HG03039 (cell line): ENCODE data around the gene TP73.
"Not testable (repeated sequence)": the region's sequence is repeated elsewhere in the genome, so short reads cannot be mapped to it uniquely, and the experiment has no call there.

Experiments
- ATAC-seq: cut with Tn5 transposase; IDR thresholded peaks from one replicate; pipeline ENCODE4 v1.9.1; 2021; ENCODE audit warnings: mild to moderate bottlenecking, moderate library complexity; ENCODE audit not compliant: unreplicated experiment

TP73 gene

DNA sequence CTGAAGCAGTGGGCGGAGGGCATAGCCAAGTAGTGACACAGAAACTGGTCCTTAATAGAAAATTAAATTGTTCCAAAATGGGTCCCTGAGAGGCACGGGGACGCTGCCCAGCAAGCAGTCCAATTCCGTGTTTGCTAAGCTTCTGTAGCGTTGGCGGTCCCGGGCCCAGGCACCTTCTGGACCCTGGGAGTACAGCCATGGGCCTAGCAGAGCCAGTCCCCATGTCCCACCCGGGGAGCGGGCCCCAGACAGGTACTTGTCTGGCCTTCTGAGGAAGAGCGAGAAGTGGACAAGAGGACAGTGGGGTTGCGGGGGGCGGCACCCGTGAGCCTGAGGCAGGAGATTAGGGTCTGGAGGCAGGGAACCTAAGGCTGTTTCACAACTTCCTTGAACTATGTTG is 88.4 kb downstream of the TP73 start:
- ATAC-seq, result no peak

DNA sequence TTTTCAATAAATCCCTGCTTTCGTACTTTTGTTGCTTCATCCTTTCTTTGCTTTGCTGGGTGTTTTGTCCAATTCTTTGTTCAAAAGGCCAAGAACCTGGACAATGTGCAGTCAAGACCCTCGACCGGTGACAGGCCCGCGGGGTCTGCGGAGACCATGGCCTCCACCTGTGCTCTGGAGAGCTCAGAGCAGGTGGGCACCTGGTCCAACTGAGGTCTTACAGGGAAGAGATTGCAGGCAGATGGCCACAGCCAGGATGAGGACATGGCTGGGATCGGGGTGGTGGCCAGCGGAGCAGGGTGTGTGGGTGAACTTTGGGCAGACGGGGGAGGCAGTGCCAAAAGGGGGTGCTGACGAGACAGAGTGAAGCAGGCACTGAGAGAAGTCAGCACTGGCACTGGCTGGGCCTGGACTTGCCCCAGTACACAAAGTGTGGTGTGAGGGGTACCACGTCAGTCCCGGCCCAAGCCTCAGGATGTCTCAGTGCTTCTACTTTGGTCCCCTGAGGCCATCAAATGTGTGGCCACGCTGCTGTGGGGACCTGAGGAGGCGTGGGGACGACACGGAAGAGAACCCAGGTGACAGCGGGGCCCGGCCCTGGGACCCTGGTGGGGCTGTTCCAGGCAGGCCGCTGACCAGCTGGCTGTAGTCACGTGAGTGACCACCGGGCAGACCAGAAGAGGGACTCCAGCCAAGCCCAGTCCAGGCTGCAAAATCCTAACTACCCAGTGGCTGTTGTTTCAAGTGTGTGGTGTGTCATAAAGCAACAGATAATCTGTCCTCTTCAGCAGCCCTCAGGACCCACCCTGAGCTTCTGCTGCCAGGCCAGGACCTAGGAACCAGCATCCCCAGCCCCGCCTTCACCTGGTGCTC is 89.5 kb downstream of the TP73 start:
- ATAC-seq, result no peak

DNA sequence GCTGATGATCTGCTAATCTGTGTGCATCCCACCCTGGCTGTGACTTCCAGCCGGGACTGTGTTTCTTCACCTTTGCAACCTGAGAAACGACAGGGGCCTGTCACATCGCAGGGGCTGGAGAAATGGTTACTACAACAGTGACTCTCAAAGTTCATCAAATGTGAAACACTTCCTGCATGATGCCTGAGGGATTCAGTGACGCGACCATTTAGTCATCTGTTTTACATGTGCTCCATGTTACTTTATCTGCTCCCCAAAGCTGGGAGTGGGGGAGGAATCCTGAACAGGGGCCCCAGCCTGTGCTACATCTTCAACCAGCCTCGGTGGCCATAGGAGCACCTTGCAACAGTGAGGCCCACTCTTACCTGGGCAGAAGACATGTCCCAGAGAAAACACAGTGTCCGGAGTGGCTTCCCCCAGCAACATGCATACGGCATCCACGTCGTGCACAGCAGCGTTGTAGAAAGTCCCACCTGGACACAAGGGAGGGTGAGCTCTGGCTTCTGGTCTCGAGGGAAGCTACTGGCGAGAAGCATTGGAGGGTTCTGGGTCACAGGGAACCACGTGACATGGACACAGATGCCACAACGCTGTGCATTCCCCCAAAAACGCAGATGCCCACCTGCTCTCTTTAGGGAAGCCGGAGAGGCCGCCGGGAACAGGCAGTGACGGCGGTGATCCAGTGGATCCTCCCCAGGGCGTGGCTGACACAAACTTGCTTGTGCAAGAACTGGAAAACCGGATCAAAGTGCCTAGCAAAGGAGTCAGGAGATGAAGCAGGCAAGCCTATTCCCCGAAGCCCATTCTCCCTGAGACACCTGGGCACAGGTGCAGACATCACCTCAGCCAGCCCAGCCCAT is 90.4 kb downstream of the TP73 start:
- ATAC-seq, result no peak

DNA sequence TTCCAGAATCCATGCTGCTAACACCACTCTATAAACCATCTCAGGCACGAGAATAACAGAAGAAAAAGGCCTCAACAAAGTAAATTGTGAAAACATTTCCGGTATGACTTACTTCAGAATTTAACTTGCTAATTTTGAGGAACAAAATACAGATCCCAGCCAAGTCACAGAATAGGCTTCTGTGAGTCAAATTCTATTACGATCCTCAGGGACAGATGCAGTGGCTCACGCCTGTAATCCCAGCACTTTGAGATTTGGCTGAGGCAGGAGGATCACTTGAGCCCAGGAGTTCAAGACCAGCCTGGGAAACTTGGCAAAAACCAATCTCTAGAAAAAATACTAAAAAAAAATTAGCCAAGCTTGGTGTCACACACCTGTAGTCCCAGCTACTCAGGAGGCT is 91.1 kb downstream of the TP73 start:
- ATAC-seq, result no peak

DNA sequence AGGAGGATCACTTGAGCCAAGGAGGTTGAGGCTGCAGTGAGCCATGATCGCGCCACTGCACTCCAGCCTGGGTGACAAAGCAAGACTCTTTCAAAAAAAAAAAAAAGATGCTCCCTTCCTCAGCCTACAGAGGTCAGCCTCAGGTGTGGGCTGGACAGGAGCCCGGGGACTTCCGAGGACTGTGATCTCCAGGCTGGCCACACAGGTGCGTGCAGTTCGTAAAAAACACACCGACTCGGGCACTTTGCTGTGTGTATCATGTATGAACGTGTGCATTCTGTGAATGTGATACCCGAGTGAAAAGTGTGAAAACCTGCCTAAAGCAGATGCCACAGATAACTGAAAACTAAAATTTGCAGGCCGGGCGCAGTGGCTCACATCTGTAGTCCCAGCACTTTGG is 91.5 kb downstream of the TP73 start:
- ATAC-seq, result no peak

DNA sequence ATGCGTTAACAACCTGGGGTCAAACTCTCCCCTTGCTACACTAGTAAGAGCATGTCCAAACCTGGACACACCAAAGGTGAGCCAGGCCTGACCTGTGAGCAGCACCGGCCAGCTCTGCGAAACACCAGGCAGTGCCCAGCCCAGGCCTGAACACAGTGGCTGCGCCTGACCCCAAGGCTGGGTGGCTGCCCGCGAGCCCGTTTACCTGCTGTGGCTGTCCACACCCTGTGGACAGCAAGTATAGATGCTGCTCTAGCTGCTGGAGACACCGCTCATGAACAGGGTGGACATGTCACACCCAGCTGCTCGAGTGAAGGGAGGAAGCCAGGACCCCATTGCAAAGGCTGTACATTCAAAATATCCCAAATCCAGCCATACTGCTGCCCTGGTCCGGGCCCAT is 92.3 kb downstream of the TP73 start:
- no peak for ATAC-seq

DNA sequence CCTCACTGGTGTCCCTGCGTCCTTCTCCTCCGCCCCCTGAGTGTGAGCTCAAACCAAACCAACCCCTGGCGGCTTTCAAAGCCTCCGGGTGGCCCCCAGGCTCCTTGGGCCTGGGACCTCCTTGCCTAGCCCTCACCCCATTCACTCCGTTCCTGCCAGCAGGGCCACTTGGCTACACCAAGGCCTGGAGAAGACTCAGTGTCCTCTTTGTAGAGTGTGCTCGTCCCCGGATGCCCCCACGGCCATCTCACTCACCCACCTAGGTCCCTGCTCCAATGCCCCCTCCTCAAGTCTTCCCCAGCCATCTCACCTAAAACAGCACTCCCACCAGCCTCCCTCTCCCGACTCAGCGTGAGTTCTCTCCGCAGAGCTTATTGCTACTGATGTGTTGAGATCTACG is 92.8 kb downstream of the TP73 start:
- no peak for ATAC-seq

DNA sequence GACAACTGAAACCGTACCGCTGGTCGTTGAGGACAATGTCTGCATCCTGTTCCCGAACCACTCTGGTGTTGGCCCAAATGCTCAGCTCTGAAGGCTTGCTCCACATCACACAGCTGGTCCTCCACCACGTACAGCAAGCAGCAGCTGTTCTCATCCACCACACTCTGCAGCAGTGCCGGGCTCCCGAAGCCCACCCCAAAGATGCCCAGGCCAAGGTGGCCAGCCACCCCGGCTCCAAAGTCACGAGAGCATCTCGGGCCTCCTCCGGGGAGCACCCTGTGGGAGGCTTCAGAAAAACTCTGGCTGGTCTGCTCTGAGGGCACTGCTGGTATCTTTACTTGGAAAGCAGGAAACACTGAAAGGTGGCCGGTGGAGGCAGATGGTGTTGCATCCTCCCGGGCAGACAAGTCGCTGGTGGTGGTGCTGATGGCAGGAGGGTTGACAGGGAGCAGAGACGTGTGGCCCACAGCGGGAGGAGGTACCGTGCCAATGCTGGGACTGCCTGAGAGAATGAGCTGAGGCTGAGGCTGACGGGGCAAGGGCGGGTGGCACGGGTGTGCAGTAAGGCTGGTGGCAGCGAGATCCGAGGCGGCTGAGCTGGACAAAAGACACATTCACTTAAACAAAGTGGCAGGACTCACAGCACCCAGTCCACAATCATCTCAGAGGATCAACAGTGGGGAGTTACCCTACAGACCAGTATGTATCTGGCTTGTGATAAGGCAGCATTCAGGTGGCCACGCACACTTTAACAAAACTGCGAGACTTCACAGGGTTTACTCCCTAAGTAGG is 93.5 kb downstream of the TP73 start:
- no peak for ATAC-seq

DNA sequence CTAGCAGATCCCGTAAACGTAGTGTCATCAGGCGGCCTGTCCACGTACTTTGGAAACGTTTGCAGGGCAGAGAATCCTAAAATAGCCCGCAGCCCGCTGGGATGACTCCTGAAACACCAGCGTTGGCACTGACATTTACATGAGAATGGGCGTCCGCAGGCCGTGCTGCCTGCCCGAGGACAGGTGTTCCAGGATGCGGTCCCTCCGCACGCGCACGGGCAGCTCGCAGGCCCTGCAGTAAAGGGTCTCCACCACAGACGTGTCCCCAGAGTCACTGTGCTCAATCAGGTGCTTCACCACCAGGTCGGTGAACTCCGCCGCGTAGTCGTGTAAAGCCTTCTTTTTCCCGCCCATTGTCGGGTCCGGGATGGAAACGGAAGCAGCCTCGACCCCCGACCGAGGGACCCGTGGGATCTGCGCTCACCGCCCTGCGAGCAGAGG is 94.1 kb downstream of the TP73 start:
- no peak for ATAC-seq

DNA sequence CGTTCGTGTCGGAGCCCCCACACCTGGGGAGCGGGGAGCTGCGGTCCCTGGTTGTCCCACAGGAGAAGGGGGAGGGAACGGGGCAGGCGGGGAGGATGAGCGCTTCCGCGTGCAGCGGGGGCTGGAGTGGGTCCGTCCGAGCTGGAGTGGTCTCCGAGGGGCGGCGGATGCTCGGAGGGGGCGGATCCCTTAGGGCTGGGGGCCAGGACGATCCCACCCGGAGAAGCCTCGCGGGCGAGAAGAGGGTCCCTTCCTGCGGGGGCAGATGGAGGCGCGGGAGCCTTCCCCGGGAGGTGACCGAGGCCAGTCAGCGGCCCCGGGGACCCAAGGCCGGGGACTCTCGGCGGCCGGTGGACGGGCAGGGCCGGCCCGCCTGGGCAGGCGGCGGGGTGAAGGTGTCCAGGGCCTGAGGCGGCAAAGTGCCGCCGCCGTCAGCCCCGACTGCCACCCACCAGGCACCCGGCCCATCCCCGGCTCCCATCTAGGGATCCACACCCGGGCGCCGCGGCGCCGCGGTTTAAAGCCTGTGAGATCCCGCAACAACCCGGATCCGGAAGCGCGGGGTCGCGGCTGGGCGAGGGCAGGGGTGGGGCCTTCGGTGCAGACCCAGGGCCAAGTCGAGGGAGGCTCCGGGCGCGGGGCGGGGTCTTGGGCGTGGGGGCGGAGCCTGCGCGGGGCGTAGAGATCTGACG is 94.7 kb downstream of the TP73 start:
- ATAC-seq, result no peak

DNA sequence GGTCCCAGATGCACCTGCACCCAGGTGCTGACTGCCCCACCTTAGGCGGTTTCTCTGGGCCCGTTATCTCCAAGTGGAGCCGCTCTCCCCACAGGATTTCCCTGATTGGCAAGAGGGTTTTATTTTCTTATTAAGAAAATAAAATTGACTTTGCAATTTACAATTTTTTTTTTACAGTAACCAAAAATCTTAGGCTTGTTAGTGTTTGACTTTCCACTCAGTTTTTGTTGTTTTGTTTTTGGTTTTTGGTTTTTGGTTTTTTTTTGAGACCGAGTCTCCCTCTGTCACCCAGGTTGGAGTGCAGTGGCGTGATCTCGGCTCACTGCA is 95.2 kb downstream of the TP73 start:
- ATAC-seq, result no peak

DNA sequence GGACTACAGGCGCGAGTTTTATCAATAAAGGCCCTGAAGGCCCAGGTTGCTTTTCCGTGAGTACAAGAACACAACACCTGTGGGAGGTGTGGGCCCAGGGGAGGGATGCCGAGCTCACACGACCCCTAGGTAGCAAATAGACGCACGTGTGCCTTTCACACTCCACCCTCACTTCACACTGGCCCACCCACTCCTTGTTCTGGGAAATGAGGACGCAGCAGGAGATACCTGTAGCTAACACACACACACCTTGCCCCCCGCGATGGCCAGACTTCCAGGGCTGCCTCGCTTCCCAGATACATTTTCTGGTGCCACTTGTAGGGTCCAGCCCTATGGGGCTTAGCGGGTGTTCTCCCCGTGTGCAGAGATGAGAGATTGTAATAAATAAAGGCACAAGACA is 95.6 kb downstream of the TP73 start:
- ATAC-seq, result no peak

DNA sequence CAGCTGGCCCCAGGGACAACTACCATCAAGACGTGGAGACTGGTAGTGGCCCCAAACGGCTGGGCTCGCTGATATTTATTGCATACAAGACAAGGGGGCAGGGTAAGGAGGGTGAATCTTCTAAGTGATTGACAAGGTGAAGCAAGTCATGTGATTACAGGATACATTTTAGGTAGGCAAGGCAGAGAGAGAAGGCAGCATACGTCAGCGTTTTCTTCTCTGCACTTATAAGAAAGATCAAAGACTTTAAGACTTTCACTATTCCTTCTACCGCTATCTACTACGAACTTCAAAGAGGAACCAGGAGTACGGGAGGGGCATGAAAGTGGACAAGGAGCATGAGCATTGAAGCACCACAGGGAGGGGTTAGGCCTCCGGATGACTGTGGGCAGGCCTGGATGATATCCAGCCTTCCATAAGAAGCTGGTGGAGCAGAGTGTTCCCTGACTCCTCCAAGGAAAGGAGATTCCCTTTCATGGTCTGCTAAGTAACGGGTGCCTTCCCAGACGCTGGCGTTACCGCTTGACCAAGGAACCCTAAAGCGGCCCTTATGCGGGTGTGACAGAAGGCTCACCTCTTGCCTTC is 96.1 kb downstream of the TP73 start:
- ATAC-seq, result not testable (repeated sequence)

DNA sequence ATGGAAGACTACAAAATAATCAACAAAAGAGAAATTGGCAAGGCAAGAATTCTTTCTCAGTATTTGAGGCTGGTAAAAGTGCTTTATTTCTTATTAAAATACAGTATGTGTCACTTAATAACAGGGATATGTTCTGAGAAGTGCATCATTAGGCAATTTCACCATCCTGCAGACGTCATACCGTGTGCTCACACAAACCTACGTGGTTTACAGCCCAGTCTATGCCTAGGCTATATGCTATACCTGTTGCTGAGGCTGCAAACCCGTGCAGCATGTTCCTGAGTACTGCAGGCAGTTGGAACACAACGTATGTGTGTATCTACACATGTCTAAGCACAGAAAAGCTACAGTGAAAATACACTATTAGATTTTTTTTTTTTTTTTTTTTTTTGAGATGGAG is 97.2 kb downstream of the TP73 start:
- ATAC-seq, result no peak

DNA sequence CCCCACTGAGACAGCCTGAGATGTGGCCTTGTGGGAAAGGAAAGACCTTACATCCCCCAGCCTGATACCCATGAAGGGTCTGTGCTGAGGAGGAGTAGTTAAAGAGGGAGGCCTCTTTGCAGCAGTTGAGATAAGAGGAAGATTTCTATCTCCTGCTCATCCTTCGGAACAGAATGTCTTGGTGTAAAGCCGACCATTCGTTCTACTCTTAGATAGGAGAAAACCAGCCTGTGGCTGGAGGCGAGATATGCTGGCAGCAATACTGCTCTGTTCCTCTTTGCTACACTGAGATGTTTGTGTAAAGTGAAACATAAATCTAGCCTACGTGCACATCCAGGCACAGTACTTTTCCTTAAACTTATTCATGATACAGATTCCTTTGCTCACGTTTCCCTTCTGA is 98.4 kb downstream of the TP73 start:
- no peak for ATAC-seq

DNA sequence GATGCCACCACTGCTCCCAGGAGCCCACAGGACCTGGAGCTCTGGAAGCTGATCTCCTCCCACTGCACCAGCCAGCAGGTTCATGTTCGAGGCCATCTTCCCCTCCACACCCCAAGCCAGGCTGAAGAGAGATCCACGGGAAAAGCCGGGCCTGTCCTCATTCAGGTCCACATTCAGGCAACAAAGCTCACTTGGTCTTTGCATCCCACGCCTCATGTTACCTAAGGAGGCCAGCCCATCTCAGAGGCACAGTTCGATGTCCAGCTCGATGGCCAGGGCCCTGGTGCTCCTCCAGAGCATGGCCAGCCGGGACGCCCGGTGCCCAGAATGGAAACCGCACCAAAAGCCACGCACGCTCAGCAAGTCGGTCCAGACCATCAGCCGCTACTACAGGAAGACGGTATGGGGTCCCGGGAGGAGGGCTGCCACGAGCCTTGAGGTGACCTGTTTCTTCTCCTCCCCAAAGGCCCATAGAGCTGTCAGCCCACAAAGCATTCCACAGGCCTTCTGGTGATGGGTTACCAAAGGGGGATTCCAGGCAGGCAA is 100.2 kb downstream of the TP73 start, which contains the start of gene CCDC27:
CCDC27 (plus strand) TSS at position 51 of the 546 bp plus-strand sequence; CDS start at position 83, 32 bp downstream.
- ATAC-seq, result no peak

DNA sequence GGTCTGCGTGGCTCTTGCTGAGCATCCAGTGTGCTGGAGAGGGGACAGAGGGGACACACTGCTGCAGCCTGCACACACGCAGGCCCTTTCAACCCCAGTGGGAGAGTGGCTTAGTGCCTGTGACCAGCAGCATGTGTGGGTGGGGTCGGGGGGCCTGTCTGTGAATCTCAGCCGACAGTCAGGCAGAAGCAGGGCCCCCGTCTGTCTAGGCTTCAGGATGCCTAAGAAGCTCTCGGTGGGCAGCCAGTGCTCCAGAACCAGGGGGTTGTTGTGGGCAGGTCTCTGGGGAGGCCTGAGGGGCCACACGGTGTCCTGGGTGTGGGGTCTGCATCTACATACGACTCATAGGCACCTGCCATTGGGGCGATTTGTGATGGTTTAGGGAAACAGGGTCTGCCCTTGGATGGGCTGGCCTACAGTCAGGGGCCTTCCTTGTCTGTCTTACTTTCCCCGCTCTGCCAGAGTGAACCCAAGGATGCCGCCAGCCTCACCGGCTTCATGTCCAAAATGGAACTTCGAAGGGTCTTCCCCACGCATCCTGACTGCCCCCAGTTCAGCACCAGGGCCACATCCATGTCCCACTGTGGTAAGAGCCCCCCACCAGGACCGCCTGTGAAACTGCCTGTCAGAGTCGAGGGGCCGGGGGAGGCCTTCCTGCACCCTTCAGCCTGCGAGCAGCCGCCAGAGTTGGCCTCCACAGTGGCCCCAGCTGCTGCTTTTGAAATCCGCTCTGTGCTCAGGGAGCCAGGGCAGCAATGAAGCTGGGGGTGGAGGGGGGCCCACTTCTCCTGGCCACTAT is 101.5 kb downstream of the TP73 start:
- no peak for ATAC-seq

DNA sequence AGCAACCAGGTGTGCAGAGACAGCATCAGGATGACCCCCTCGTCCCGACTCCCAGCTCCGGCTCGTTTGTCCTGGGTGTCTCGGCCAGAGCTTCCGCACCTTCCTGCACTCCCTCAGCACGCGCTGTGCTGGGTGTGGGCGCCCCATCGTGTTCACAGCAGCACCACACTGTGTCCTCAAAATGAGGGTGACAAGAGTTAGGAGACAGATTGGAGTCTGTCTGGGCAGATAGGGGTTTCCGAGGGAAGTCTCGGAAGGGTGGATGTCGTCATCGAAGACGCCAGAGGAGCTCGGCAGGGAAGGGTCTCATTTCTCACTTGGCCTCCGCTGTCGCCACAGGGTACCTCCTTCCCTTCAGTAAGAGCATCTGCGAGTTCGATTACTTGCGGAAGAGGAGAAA is 104.1 kb downstream of the TP73 start:
- no peak for ATAC-seq

DNA sequence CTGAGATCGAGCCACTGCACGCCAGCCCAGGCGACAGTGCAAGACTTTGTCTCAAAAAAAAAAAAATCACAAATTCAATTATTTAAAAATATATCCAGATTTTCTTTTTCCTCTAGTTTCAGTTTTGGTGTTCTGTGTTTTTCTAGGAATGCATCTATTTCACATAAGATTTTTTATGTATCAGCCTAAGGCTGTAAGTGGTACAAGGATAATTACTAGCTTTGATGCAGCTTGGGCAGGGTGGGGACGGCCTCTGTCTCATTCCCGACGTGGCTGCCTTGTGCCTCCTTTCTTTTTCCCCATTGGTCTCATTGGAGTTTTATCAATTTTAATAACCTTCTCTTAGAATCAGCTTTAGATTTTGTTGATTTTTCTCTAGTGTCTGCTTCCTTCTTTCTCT is 106.8 kb downstream of the TP73 start:
- ATAC-seq, result no peak
